Choroid plexus epithelial cell (primary cell): ENCODE data around the gene PAFAH1B2.
A peak's percentile ranks its signal among the peaks of the same experiment; 100 is the strongest.
"Not testable (repeated sequence)": the region's sequence is repeated elsewhere in the genome, so short reads cannot be mapped to it uniquely, and the experiment has no call there.

ENCODE experiments used
- DNase-seq: peaks from one replicate; pipeline ENCODE4 v3.0.0-alpha.2; 2010; ENCODE audit warnings: low read depth
- H3K4me3 ChIP-seq: 2 replicates; pipeline ENCODE4 v1.5.1; 2011; ENCODE audit warnings: low read depth, mild to moderate bottlenecking, control low read depth, low read length, moderate library complexity
- TF ChIP-seq, protein P1 (sequence below): conservative IDR thresholded peaks from 2 replicates; pipeline ENCODE4 v1.5.1; 2011; ENCODE audit warnings: low read depth, mild to moderate bottlenecking, control low read depth, inconsistent platforms, low read length, moderate library complexity

The PAFAH1B2 gene

DNA sequence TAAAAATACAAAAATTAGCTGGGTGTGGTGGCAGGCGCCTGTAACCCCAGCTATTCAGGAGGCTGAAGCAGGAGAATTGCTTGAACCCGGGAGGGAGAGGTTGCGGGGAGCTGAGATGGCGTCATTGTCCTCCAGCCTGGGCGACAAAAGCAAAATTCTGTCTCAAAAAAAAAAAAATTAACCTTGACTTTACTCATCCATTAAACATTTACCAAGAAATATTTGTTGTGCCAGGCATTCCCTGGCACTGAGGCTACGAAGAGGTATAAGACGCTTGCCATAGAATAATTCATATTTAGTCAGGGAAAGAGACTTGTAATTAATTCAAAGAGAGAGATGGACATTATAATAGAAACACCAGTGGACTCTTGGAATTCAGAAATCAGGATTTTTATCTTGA lies 13.2 kb upstream of the PAFAH1B2 start:
- TF ChIP-seq, protein P1, sequence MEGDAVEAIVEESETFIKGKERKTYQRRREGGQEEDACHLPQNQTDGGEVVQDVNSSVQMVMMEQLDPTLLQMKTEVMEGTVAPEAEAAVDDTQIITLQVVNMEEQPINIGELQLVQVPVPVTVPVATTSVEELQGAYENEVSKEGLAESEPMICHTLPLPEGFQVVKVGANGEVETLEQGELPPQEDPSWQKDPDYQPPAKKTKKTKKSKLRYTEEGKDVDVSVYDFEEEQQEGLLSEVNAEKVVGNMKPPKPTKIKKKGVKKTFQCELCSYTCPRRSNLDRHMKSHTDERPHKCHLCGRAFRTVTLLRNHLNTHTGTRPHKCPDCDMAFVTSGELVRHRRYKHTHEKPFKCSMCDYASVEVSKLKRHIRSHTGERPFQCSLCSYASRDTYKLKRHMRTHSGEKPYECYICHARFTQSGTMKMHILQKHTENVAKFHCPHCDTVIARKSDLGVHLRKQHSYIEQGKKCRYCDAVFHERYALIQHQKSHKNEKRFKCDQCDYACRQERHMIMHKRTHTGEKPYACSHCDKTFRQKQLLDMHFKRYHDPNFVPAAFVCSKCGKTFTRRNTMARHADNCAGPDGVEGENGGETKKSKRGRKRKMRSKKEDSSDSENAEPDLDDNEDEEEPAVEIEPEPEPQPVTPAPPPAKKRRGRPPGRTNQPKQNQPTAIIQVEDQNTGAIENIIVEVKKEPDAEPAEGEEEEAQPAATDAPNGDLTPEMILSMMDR = no peak
- H3K4me3 ChIP-seq = no peak overlapping the region
- DNase-seq = no peak

DNA sequence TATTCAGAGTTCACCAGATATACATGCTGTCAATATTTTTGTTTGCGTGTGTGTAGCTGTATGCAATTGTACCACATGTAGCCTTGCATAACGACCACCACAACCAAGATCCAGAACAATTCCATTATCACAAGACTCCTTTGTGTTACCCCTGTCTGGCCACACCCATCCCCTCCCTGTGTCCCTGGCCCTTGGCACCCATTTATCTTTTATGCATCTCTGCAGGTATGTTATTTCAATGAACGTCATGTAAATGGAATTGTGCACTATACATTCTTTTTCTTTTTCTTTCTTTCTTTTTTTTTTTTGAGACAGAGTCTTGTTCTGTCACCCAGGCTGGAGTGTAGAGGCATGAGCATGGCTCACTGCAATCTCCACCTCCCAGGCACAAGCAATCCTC lies 9.7 kb upstream of the PAFAH1B2 start:
- TF ChIP-seq, protein P1 = no peak
- no peak for DNase-seq
- H3K4me3 ChIP-seq = no peak overlapping the region

DNA sequence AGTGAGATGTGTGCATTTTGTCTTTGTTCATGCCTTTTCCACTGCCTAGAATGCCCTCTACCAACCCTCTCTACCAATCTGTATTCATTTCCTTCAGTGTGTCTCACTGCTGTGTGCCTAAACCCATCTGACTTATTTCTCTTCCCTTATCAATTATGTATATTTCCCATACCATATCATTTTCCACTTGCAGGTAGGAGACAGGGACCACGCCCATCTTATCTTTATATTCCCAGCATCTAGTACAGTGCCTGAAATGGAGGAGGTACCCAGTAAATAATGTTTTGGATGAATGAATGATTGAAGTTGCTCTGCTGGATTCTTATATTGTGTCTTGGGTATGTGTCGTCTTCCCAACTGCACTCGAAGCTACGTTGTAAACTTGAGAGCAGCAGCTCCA lies 9.1 kb upstream of the PAFAH1B2 start:
- DNase-seq, H3K4me3 ChIP-seq: not testable (repeated sequence)

DNA sequence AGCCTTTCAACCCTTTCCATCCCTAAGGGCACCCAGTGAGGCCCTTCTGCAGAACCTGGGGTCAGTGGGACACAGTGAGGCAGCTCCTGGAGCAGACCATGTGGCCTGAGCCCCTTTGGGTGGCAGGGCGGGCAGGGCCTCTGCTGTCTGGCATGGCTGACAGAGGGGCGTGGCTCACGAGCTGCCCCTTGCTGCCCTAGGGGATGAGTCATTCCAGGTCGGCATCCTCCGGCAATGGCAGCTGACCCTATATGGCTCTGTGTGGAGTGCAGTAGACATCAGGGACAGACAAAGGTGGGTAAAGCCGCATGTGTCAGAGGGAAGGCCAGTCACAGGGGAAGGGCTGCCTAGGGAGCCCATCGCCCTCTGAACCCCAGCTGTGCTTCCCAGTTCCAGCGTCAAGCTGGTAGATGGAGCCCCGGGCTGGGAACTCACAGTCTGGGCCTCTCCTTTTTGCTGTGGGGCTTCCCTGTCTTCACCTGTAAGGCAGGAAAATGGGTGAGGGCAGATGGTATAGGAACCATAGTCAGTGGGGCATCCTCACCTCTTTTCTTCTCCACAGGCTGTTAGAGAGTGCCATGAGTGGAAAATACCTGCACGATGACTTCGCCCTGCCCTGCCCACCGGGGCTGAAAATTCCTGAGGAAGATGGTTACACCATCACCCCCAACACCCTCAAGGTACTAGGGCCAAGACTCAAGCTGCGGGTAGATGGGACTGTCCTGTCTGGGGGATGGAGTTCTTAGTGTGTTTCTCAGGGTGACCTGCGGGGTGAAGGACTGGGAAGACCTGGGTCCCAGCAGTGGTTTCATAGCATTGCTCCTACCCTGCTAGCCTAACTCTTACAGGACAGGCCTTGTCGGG lies 6.6 kb upstream of the PAFAH1B2 start:
- H3K4me3 ChIP-seq, DNase-seq: not testable (repeated sequence)

DNA sequence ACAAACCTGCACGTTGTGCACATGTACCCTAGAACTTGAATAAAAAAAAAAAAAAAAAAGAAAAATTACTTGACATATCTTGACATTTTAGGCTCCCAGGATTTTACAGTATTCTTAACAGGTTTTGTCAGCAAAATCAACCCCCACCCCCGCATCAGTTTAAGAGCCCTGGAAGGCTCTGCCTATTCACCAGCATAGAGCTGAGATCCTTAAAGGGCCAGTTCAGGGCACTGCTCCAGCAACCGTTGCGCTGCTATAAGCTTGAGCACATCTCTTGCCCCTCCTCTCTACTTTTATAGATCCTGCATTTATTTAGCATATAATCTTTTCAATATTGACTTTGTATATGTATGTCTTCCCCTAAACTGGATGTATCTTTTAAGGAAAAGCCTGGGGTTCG lies 697 bp upstream of the PAFAH1B2 start:
- TF ChIP-seq, protein P1 = no peak
- peak; percentile 73 for DNase-seq
- H3K4me3 ChIP-seq = peak overlapping the region; percentile 86

DNA sequence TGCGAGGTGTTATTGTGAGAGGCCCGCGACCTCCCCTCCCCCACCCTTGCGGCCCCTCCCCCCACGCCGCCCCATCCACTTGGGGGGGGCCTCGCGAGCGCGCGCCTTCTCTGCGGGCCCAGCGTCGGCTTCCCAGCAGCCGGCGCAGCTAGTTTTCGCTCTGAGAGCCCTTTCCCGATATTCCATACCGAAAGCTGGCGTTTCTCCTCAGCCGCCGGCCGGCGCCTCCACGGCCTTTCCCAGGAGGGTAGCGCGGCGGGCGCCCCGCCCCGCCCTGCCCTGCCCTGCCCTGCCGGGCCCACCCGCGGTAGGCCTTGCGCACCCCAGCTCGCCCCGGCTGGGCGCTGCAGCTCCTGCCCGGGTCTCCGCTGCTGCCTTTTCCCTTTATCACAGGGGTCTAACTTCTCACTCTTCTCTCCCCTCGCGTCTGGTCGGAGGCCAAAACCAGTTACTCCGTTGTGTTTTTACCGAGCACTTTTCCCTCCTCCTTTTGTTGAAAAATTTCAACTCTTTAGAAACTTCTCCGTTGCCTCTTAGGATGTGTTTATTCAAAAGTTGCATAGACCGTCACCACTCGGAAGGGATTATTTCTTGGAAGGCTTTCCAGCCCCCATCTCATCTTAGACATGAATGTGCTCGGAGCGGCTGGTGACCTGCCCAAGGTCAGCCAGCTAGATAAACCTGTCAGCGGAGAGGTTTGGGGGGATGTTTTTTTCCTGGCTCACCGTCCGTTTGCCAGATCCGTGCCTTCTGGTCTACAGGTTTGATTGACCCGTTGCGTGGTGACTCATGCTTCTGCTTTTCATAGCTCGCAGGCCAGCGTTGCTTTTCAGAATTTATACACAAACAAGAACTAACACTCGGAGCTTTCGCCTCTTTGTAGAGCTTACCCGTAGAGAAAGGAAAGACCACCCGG lies 648 bp downstream of the PAFAH1B2 start:
- H3K4me3 ChIP-seq = peak overlapping the region; percentile 86
- TF ChIP-seq, protein P1 = no peak
- DNase-seq = peak; percentile 85

DNA sequence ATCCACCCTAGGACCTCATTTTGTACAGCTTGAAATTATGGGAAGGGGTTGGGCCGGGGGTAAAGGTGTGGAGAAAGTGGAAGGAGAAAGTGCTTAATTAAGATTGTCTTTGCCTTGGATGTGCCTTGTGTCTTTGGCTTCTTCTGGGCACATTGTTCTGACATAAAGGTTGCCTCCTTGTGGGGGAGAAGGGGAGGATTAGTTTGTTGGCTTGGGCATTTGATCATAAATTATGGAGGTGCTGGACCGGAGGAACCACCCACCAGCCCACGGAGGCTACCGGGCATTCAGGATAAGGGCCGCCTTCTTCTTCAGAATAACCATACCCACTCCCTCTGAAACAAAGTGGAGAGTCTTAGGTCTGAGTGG lies 1.3 kb downstream of the PAFAH1B2 start:
- peak; percentile 52 for DNase-seq
- H3K4me3 ChIP-seq = peak overlapping the region; percentile 86
- TF ChIP-seq, protein P1 = peak; percentile 46
